ENCODE results near the gene CD82.

Gene CD82

GRCh38 chr11:44575962-44576361 is 10.5 kb downstream of the CD82 start:
- no peak for DNase-seq (ENCODE audit: low read depth in 2 of 2)

GRCh38 chr11:44576656-44577055 is 11.2 kb downstream of the CD82 start:
- DNase-seq (ENCODE audit: low read depth in 2 of 2), result no peak

- no peak for DNase-seq (ENCODE audit: low read depth in 2 of 2)
These were observed 11.9 kb downstream of the CD82 start for GRCh38 chr11:44577231-44577830.

GRCh38 chr11:44578279-44578678 is 12.8 kb downstream of the CD82 start:
- no peak for DNase-seq (ENCODE audit: low read depth in 2 of 2)

- DNase-seq (ENCODE audit: low read depth in 2 of 2), result no peak
These were observed 13.9 kb downstream of the CD82 start for GRCh38 chr11:44579302-44579761.

- DNase-seq (ENCODE audit: low read depth in 2 of 2), result no peak
These were observed 15.2 kb downstream of the CD82 start for GRCh38 chr11:44580701-44581100.

GRCh38 chr11:44581246-44581645 is 15.8 kb downstream of the CD82 start:
- DNase-seq (ENCODE audit: low read depth in 2 of 2), result no peak

GRCh38 chr11:44582641-44583352 is 17.3 kb downstream of the CD82 start:
- DNase-seq (ENCODE audit: low read depth in 2 of 2), result no peak

GRCh38 chr11:44583353-44583669 is 17.8 kb downstream of the CD82 start:
- no peak for DNase-seq (ENCODE audit: low read depth in 2 of 2)

- DNase-seq (ENCODE audit: low read depth in 2 of 2), result no peak
These were observed 20.0 kb downstream of the CD82 start for GRCh38 chr11:44585421-44585820.

- no peak for DNase-seq (ENCODE audit: low read depth in 2 of 2)
These were observed 23.8 kb downstream of the CD82 start for GRCh38 chr11:44589301-44589700.

GRCh38 chr11:44590769-44591168 is 25.3 kb downstream of the CD82 start:
- no peak for DNase-seq (ENCODE audit: low read depth in 2 of 2)

GRCh38 chr11:44591557-44591956 is 26.1 kb downstream of the CD82 start:
- no peak for DNase-seq (ENCODE audit: low read depth in 2 of 2)

GRCh38 chr11:44592125-44592940 is 26.9 kb downstream of the CD82 start:
- no peak for DNase-seq (ENCODE audit: low read depth in 2 of 2)

GRCh38 chr11:44593251-44593650 is 27.8 kb downstream of the CD82 start:
- DNase-seq (ENCODE audit: low read depth in 2 of 2), result no peak

GRCh38 chr11:44595006-44595405 is 29.5 kb downstream of the CD82 start:
- no peak for DNase-seq (ENCODE audit: low read depth in 2 of 2)

GRCh38 chr11:44595964-44596381 is 30.5 kb downstream of the CD82 start:
- DNase-seq (ENCODE audit: low read depth in 2 of 2), result no peak

GRCh38 chr11:44596525-44597276 is 31.2 kb downstream of the CD82 start:
- DNase-seq (ENCODE audit: low read depth in 2 of 2), result peak in 1 of 2 donors; percentile 42

GRCh38 chr11:44597358-44598012 is 32.0 kb downstream of the CD82 start:
- DNase-seq (ENCODE audit: low read depth in 2 of 2), result no peak

GRCh38 chr11:44598831-44599230 is 33.4 kb downstream of the CD82 start:
- DNase-seq (ENCODE audit: low read depth in 2 of 2), result no peak

GRCh38 chr11:44600261-44600660 is 34.8 kb downstream of the CD82 start:
- no peak for DNase-seq (ENCODE audit: low read depth in 2 of 2)
